LNCAP (cell line): ENCODE results near the gene DCUN1D2.

ENCODE experiments used
- TF ChIP-seq, protein P1 (sequence below): fragments of 450-650 bp; IDR thresholded peaks from 2 replicates; pipeline ENCODE4 v1.5.1; 2017; ENCODE audit warnings: mild to moderate bottlenecking

Gene DCUN1D2

DNA sequence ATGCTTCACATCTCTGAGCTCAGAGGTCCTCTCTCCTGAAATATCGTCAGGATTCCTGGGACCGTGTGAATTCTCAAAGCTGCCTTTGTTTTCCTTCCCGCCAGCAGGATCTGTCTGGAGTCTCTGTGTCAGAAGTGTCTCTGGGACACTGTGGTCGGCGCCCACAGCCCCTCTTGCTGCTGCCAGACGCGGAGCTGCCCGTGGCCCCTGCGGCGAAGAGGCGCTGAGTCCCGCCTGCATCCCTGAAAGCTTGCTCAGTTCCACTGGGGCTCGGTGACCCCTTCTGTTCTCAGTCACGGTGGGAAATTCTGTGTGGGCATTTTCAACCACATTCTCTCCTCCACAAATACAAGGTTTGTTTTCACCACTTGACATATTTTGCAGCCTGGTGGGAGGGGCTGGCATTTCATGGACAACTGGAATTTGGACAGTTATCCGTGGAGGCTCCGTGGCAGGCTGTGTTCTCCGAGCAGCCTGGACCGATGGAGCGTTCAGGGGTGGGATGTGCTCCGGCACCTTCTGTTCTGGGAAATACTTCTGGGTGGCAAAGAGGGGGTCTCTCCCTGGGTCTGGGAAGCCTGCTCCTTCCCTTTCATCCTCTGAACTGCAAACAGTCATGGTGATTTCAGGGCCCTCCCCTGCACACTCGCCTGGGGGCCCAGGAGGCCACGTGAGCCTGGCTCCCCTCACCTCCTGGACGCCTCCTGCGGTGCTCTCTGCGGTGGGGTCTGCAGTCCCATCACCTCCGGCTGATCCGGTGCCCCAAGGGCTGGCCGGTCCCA lies 84.0 kb downstream of the DCUN1D2 start:
- TF ChIP-seq, protein P1, sequence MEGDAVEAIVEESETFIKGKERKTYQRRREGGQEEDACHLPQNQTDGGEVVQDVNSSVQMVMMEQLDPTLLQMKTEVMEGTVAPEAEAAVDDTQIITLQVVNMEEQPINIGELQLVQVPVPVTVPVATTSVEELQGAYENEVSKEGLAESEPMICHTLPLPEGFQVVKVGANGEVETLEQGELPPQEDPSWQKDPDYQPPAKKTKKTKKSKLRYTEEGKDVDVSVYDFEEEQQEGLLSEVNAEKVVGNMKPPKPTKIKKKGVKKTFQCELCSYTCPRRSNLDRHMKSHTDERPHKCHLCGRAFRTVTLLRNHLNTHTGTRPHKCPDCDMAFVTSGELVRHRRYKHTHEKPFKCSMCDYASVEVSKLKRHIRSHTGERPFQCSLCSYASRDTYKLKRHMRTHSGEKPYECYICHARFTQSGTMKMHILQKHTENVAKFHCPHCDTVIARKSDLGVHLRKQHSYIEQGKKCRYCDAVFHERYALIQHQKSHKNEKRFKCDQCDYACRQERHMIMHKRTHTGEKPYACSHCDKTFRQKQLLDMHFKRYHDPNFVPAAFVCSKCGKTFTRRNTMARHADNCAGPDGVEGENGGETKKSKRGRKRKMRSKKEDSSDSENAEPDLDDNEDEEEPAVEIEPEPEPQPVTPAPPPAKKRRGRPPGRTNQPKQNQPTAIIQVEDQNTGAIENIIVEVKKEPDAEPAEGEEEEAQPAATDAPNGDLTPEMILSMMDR, result no peak
